ENCODE results near the gene GAS2L3. TPM values are rescaled to one million over a fixed set of nuclear protein-coding genes. Genes with fewer than 3 reads are reported as not detected.

GAS2L3 gene
- total and polyA plus RNA-seq, 2 of the 8 experiments (the other 6 are each of a cell fraction or from before 2014, with no cell fraction given) = 2.1 to 19.3 TPM

GRCh38 chr12:100579844-100580243, 6.4 kb downstream of the GAS2L3 start:
- H2BK15ac ChIP-seq (ENCODE audit: low read length) = no peak overlapping the region
- no peak overlapping the region for H3K4ac ChIP-seq (replicated peaks; ENCODE audit: insufficient read length, low read depth, low read length)
- peaks cover 3 to 5% of the 10 kb centered on the region in 2 experiments; a peak in 1 of 4 replicates for H3K9me3 ChIP-seq (ENCODE audit: insufficient read depth in 2 of 2, low read depth in 1 of 2, low read length in 1 of 2)
- H3K18ac ChIP-seq (ENCODE audit: extremely low read depth, low read length) = no peak overlapping the region
- DNase-seq (ENCODE audit: low read depth in 1 of 2, low spot score in 2 of 2) (no peak), FAIRE-seq (no peak)
- H2BK5ac ChIP-seq (ENCODE audit: low read depth, low read length) = no peak overlapping the region
- no peak overlapping the region for H3K4me2 ChIP-seq (ENCODE audit: insufficient read depth in 1 of 2, low read depth in 2 of 2, low read length in 2 of 2)
- H3K14ac ChIP-seq (ENCODE audit: insufficient read length) = no peak overlapping the region
- 88% methylated on average over 2 of the region's 2 CpGs; no CpG with 5 or more reads in 1 of the 2 experiments for WGBS, 2 experiments (ENCODE audit: extremely low coverage in 1 of 2, insufficient coverage in 1 of 2, insufficient read length in 1 of 2, insufficient replicate concordance in 2 of 2, low coverage in 1 of 2, low lambda C conversion rate in 2 of 2, missing lambda C conversion rate in 1 of 2)
- no peak overlapping the region for H3K27ac ChIP-seq (ENCODE audit: low read depth, low read length)
- H3K56ac ChIP-seq (replicated peaks; ENCODE audit: insufficient read length, low read depth, low read length) = no peak overlapping the region
- H3K4me1 ChIP-seq (replicated peaks in 1 of 4; ENCODE audit: control insufficient read depth in 3 of 4, insufficient read depth in 4 of 4, low read length in 3 of 4) = no peaks in the 10 kb centered on the region
- H4K8ac ChIP-seq (ENCODE audit: extremely low read depth, insufficient read depth, low read length) = no peak overlapping the region
- POLR2A ChIA-PET (ENCODE audit: partially characterized antibody) = interaction anchor here (0.7 kb wide), 1 partner anchor 10 kb away, joined by 3 read pairs; no protein-coding TSS in a partner anchor
- H3K36me3 ChIP-seq (ENCODE audit: control insufficient read depth in 2 of 4, insufficient read depth in 4 of 4, low read length in 3 of 4) = no peaks in the 10 kb centered on the region
- H2AK5ac ChIP-seq (ENCODE audit: low read depth, low read length) = no peak overlapping the region
- H3K79me2 ChIP-seq (ENCODE audit: control insufficient read depth in 1 of 2, insufficient read depth in 2 of 2, low read length in 2 of 2) = peaks cover 0 to 21% of the 10 kb centered on the region in 2 experiments; a peak in 1 of 4 replicates
- no peaks in the 10 kb centered on the region for H3K23me2 ChIP-seq (ENCODE audit: low read depth, low read length)
- no peak overlapping the region for H3K23ac ChIP-seq (ENCODE audit: insufficient read length)
- H3K79me1 ChIP-seq (ENCODE audit: low read depth, low read length) = no peaks in the 10 kb centered on the region; the same call in 1 of the 2 replicates
- CTCF ChIA-PET (ENCODE audit: partially characterized antibody) = interaction anchor here (0.7 to 2.0 kb wide), 2 partner anchors 92 to 1479 kb away, joined by 3 to 6 read pairs; no protein-coding TSS in a partner anchor
- no peak overlapping the region for H3K9ac ChIP-seq (replicated peaks in 1 of 4; ENCODE audit: extremely low read depth in 1 of 4, low read depth in 3 of 4, low read length in 3 of 4)
- H3K27me3 ChIP-seq (replicated peaks in 1 of 4; ENCODE audit: control insufficient read depth in 3 of 4, extremely low read depth in 1 of 4, insufficient read depth in 3 of 4, low read length in 3 of 4) = no peaks in the 10 kb centered on the region
- no peak overlapping the region for H2BK120ac ChIP-seq (replicated peaks; ENCODE audit: low read depth, low read length)
- H2BK12ac ChIP-seq (ENCODE audit: low read depth, low read length) = no peak overlapping the region
- no peak overlapping the region for H3K4me3 ChIP-seq (ENCODE audit: extremely low read depth in 1 of 4, insufficient read depth in 2 of 4, low read depth in 3 of 4, low read length in 4 of 4)
- H4K5ac ChIP-seq (ENCODE audit: insufficient read length, low read depth, low read length) = no peak overlapping the region
- no peaks in the 10 kb centered on the region for H4K20me1 ChIP-seq (replicated peaks in 1 of 2; ENCODE audit: control insufficient read depth in 1 of 2, insufficient read depth in 2 of 2, low read length in 2 of 2)
- no peak overlapping the region for H2BK20ac ChIP-seq (ENCODE audit: low read length)
- H4K91ac ChIP-seq (replicated peaks; ENCODE audit: insufficient read length, low read length) = no peak overlapping the region
- H2AFZ ChIP-seq (ENCODE audit: low read length) = no peak overlapping the region
- TF ChIP-seq, protein P1, sequence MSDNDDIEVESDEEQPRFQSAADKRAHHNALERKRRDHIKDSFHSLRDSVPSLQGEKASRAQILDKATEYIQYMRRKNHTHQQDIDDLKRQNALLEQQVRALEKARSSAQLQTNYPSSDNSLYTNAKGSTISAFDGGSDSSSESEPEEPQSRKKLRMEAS (IDR thresholded peaks at IDR 0.05) = no peak
- TF ChIP-seq EGR1 (IDR thresholded peaks at IDR 0.05; ENCODE audit: borderline replicate concordance, low read depth, low read length) (no peak), EP300 (IDR thresholded peaks at IDR 0.05; ENCODE audit: borderline replicate concordance in 1 of 2, low read depth in 2 of 2, low read length in 2 of 2) (no peak), EZH2 (IDR thresholded peaks at IDR 0.05; ENCODE audit: low read depth, low read length, severe bottlenecking) (no peak), SP2 (IDR thresholded peaks at IDR 0.05; ENCODE audit: low read length) (no peak), BACH1 (IDR thresholded peaks at IDR 0.05; ENCODE audit: low read length) (no peak), SAP30 (IDR thresholded peaks at IDR 0.05; ENCODE audit: insufficient read depth, insufficient replicate concordance, low read length) (no peak), HDAC6 (IDR thresholded peaks at IDR 0.05; ENCODE audit: low read depth, low read length) (no peak), TCF12 (IDR thresholded peaks at IDR 0.05; ENCODE audit: low read depth, low read length) (no peak), SRF (IDR thresholded peaks at IDR 0.05; ENCODE audit: low read depth, low read length) (no peak), TEAD4 (IDR thresholded peaks at IDR 0.05; ENCODE audit: low read depth, low read length) (no peak), E2F6 (IDR thresholded peaks at IDR 0.05) (no peak), KDM5A (IDR thresholded peaks at IDR 0.05; ENCODE audit: low read length) (no peak)
